Heart left ventricle (tissue), 13 donors: ENCODE measurements around the gene CCDC7.
"Not testable (repeated sequence)": the region's sequence is repeated elsewhere in the genome, so short reads cannot be mapped to it uniquely, and the experiment has no call there.

Source experiments
- POLR2A ChIP-seq, 2 donors: fragments of 450-650 bp; IDR thresholded peaks; one replicate each; pipeline ENCODE4 v1.6.1; 2017; ENCODE audit warnings: antibody characterized with exemption in 2 of 2, mild to moderate bottlenecking in 2 of 2, moderate library complexity in 2 of 2
- TF ChIP-seq, protein P1 (sequence below), 12 donors: fragments of 200-600 bp; sonication (generic) in 4 of 12; IDR thresholded peaks; one replicate each; pipeline versions ENCODE4 v1.5.0 to v1.8.0; 2018 to 2022; ENCODE audit warnings: antibody characterized with exemption in 12 of 12, mild to moderate bottlenecking in 5 of 12
- donor health status: ischemic (EF 13 %, LVEDD 7.1; RV severe dilation, severe dysfunction).
- donor health status: DM: no; HTN: yes; CAD: no.
- donor health status: DM: no; HTN: no; CAD: no.
- donor health status: ischemic (EF 25% LVEDD 6.9; RV normal size, moderate dysfunction).
- donor health status: ischemic (EF 25% LVEDD 5.7; RV mildly dilated, moderate dysfunction).
- donor health status: ischemic (EF 35%, LVEDD 5.7; RV mildly dilated, moderate dysfunction).
- donor health status: nonischemic (EF 11% LVEDD 7.7; RV severe dilation, severe dysfunction).
- donor health status: DM: yes; HTN: yes; CAD: no.
- donor health status: PGD.
- donor health status: ischemic (EF 29% LVEDD 5.4; RV normal size, mild dysfunction).
- donor health status: nonischemic (EF 23%, LVEDD 6.1; RV moderate dilation, normal function).

DNA sequence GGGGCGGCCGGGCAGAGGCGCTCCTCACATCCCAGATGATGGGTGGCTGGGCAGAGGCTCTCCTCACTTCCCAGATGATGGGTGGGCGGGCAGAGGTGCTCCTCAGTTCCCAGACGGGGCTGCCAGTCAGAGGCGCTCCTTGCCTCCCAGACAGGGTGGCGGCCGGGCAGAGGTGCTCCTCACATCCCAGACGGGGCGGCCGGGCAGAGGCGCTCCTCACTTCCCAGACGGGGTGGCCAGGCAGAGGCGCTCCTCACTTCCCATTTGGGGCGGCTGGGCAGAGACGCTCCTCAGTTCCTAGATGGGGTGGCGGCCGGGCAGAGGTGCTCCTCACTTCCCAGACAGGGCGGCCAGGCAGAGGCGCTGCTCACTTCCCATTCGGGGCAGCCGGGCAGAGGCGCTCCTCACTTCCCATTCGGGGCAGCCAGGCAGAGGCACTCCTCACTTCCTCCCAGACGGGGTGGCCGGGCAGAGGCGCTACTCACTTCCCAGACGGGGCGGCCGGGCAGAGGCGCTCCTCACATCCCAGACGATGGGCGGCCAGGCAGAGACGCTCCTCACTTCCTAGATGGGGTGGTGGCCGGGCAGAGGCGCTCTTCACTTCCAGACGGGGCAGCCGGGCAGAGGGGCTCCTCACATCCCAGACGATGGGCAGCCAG is 60.0 kb downstream of the CCDC7 start:
- TF ChIP-seq, protein P1, sequence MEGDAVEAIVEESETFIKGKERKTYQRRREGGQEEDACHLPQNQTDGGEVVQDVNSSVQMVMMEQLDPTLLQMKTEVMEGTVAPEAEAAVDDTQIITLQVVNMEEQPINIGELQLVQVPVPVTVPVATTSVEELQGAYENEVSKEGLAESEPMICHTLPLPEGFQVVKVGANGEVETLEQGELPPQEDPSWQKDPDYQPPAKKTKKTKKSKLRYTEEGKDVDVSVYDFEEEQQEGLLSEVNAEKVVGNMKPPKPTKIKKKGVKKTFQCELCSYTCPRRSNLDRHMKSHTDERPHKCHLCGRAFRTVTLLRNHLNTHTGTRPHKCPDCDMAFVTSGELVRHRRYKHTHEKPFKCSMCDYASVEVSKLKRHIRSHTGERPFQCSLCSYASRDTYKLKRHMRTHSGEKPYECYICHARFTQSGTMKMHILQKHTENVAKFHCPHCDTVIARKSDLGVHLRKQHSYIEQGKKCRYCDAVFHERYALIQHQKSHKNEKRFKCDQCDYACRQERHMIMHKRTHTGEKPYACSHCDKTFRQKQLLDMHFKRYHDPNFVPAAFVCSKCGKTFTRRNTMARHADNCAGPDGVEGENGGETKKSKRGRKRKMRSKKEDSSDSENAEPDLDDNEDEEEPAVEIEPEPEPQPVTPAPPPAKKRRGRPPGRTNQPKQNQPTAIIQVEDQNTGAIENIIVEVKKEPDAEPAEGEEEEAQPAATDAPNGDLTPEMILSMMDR (IDR thresholded peaks at IDR 0.05), result not testable (repeated sequence)
- TF ChIP-seq POLR2A (IDR thresholded peaks at IDR 0.05), result not testable (repeated sequence)
